Glutamatergic neuron (in vitro differentiated cells): ENCODE measurements around the gene CPNE1. TPM values are rescaled to one million over a fixed set of nuclear protein-coding genes. Genes with fewer than 3 reads are reported as not detected.

Source experiments
- DNase-seq: peaks from one replicate; pipeline ENCODE4 v3.0.0; 2022
- H3K27ac Mint-ChIP-seq: one replicate; pipeline ENCODE4 v1.8.0; 2020; ENCODE audit warnings: mild to moderate bottlenecking, mixed read lengths, inconsistent platforms; ENCODE audit not compliant: unreplicated experiment
- H3K27me3 Mint-ChIP-seq: one replicate; pipeline ENCODE4 v1.8.0; 2020; ENCODE audit warnings: mild to moderate bottlenecking, moderate library complexity, mixed read lengths, inconsistent platforms; ENCODE audit not compliant: unreplicated experiment
- H3K36me3 Mint-ChIP-seq: one replicate; pipeline ENCODE4 v1.8.0; 2020; ENCODE audit warnings: mild to moderate bottlenecking, mixed read lengths, inconsistent platforms; ENCODE audit not compliant: unreplicated experiment
- H3K4me1 Mint-ChIP-seq: one replicate; pipeline ENCODE4 v1.8.0; 2020; ENCODE audit warnings: mild to moderate bottlenecking, low read depth, mixed read lengths, inconsistent platforms; ENCODE audit not compliant: unreplicated experiment
- H3K4me3 Mint-ChIP-seq: one replicate; pipeline ENCODE4 v1.8.0; 2020; ENCODE audit warnings: mild to moderate bottlenecking, mixed read lengths, inconsistent platforms; ENCODE audit not compliant: unreplicated experiment
- H3K9me3 Mint-ChIP-seq: one replicate; pipeline ENCODE4 v1.8.0; 2020; ENCODE audit warnings: mild to moderate bottlenecking, moderate library complexity, mixed read lengths, inconsistent platforms; ENCODE audit not compliant: unreplicated experiment
- CTCF ChIP-seq: fragments of 200-600 bp; sonication (generic); IDR thresholded peaks from one replicate; pipeline ENCODE4 v1.5.0; 2021; ENCODE audit not compliant: partially characterized antibody, unreplicated experiment
- total RNA-seq: library from RNA; stranded (reverse); fragmentation: NEBNext Ultra II Directional; extraction: Animal tissue kit (Norgen Biotek cat#: 25700); gene quantifications from one replicate; pipeline ENCODE4 v1.2.1, GENCODE V29; 2021; ENCODE audit not compliant: unreplicated experiment

CPNE1 gene
- total RNA-seq, 1 donor from 2014 or later, result 327 TPM

- H3K27me3 Mint-ChIP-seq, result peaks cover 8% of the 10 kb centered on the region
- no peak for TF ChIP-seq CTCF
- H3K4me1 Mint-ChIP-seq, result no peaks in the 10 kb centered on the region
- DNase-seq, result no peak
- peaks cover 4% of the 10 kb centered on the region for H3K9me3 Mint-ChIP-seq
- no peak overlapping the region for H3K4me3 Mint-ChIP-seq
- no peaks in the 10 kb centered on the region for H3K36me3 Mint-ChIP-seq
- H3K27ac Mint-ChIP-seq, result no peak overlapping the region
Observed at GRCh38 chr20:35607003-35607735, 57.5 kb downstream of the CPNE1 start.

GRCh38 chr20:35606127-35606526, 58.6 kb downstream of the CPNE1 start:
- Mint-ChIP-seq H3K9me3 (peaks cover 5% of the 10 kb centered on the region), H3K4me3 (no peak overlapping the region), H3K27ac (no peak overlapping the region), H3K27me3 (peaks cover 13% of the 10 kb centered on the region), H3K36me3 (no peaks in the 10 kb centered on the region), H3K4me1 (no peaks in the 10 kb centered on the region)
- no peak for TF ChIP-seq CTCF
- no peak for DNase-seq

- Mint-ChIP-seq H3K27me3 (peaks cover 16% of the 10 kb centered on the region), H3K27ac (no peak overlapping the region), H3K4me3 (no peak overlapping the region), H3K36me3 (no peaks in the 10 kb centered on the region), H3K4me1 (no peaks in the 10 kb centered on the region), H3K9me3 (peaks cover 5% of the 10 kb centered on the region)
- TF ChIP-seq CTCF, result no peak
- no peak for DNase-seq
Observed at GRCh38 chr20:35604449-35604747, 60.3 kb downstream of the CPNE1 start.

GRCh38 chr20:35603695-35604448, 60.8 kb downstream of the CPNE1 start:
- Mint-ChIP-seq H3K27ac (no peak overlapping the region), H3K4me3 (no peak overlapping the region), H3K4me1 (no peaks in the 10 kb centered on the region), H3K36me3 (no peaks in the 10 kb centered on the region), H3K27me3 (peaks cover 16% of the 10 kb centered on the region), H3K9me3 (peaks cover 7% of the 10 kb centered on the region)
- DNase-seq, result no peak
- no peak for TF ChIP-seq CTCF

- no peak overlapping the region for H3K27ac Mint-ChIP-seq
- peaks cover 9% of the 10 kb centered on the region for H3K9me3 Mint-ChIP-seq
- peaks cover 16% of the 10 kb centered on the region for H3K27me3 Mint-ChIP-seq
- no peaks in the 10 kb centered on the region for H3K36me3 Mint-ChIP-seq
- H3K4me3 Mint-ChIP-seq, result no peak overlapping the region
- no peak for TF ChIP-seq CTCF
- peaks cover 4% of the 10 kb centered on the region for H3K4me1 Mint-ChIP-seq
- no peak for DNase-seq
Observed at GRCh38 chr20:35602851-35603495, 61.7 kb downstream of the CPNE1 start.
